Fibroblast of lung (primary cell): Measurements from ENCODE around the gene PCAT7.

Experiments
- EZH2 ChIP-seq: IDR thresholded peaks from 2 replicates; pipeline ENCODE4 v1.5.1; 2012; ENCODE audit warnings: low read length, control low read depth, mild to moderate bottlenecking; ENCODE audit errors: missing control alignments
- TF ChIP-seq, protein P1 (sequence below), 2 donors: IDR thresholded peaks in 1 of 2; conservative IDR thresholded peaks in 1 of 2; 1 replicate in 1 of 2; 2 replicates in 1 of 2; pipeline ENCODE4 v1.5.1; 2011 to 2012; ENCODE audit warnings: low read length in 2 of 2, control low read depth in 1 of 2, inconsistent platforms in 1 of 2, low read depth in 1 of 2, mild to moderate bottlenecking in 1 of 2

DNA sequence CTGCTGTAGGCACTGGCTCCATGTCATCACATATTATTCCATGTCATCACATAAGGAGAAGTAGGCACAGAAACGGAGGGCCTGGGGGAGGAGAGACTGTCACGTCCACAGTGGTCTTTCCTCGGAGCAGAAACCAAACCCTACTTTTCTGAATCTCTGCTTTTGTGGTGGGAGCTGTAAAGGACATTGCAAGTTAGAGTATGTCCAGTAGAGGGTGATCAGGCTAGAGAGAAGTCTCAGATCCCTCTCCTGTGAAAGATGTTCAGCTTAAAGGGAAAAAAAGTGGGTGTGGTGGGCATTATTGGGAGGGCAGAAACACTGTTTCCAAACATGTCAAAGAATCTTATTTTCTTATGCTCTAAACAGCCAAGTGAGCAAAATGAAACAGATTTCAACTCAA, 58.1 kb downstream of the PCAT7 start:
- TF ChIP-seq, protein P1, sequence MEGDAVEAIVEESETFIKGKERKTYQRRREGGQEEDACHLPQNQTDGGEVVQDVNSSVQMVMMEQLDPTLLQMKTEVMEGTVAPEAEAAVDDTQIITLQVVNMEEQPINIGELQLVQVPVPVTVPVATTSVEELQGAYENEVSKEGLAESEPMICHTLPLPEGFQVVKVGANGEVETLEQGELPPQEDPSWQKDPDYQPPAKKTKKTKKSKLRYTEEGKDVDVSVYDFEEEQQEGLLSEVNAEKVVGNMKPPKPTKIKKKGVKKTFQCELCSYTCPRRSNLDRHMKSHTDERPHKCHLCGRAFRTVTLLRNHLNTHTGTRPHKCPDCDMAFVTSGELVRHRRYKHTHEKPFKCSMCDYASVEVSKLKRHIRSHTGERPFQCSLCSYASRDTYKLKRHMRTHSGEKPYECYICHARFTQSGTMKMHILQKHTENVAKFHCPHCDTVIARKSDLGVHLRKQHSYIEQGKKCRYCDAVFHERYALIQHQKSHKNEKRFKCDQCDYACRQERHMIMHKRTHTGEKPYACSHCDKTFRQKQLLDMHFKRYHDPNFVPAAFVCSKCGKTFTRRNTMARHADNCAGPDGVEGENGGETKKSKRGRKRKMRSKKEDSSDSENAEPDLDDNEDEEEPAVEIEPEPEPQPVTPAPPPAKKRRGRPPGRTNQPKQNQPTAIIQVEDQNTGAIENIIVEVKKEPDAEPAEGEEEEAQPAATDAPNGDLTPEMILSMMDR (conservative IDR thresholded peaks at IDR 0.05 in 1 of 2, IDR thresholded peaks at IDR 0.05 in 1 of 2; ENCODE audit: low read depth in 1 of 2, low read length in 2 of 2): no peak
- no peak for TF ChIP-seq EZH2
